Adrenal gland (tissue), 12 donors: ENCODE data around the gene GPRIN3. TPM values are rescaled to one million over a fixed set of nuclear protein-coding genes. Genes with fewer than 3 reads are reported as not detected.

ENCODE experiments used
- DNase-seq, 7 donors: peaks; one replicate each; pipeline ENCODE4 v3.0.0-alpha.2; 2019 to 2020
- H3K27ac ChIP-seq, 5 donors: fragments of 200-600 bp; sonication (generic) in 4 of 5; 1 replicate in 3 of 5; 2 replicates in 2 of 5; pipeline versions ENCODE4 v1.5.1 to v1.8.0; 2016 to 2020; ENCODE audit warnings: mild to moderate bottlenecking in 1 of 5
- H3K27me3 ChIP-seq: fragments of 200-600 bp; 2 replicates; pipeline ENCODE4 v1.8.0; 2021
- H3K36me3 ChIP-seq, 2 donors: fragments of 200-600 bp; replicated peaks in 1 of 2; 1 replicate in 1 of 2; 2 replicates in 1 of 2; pipeline versions ENCODE4 v1.5.1 to v1.8.0; 2018 to 2022
- H3K4me1 ChIP-seq, 2 donors: fragments of 200-600 bp; replicated peaks in 1 of 2; 1 replicate in 1 of 2; 2 replicates in 1 of 2; pipeline versions ENCODE4 v1.5.1 to v1.8.0; 2018 to 2021
- H3K4me3 ChIP-seq, 4 donors: fragments of 200-600 bp; sonication (generic) in 3 of 4; one replicate each; pipeline ENCODE4 v1.5.1; 2016 to 2018
- H3K9me3 ChIP-seq, 3 donors: fragments of 200-600 bp; sonication (generic) in 1 of 3; replicated peaks in 1 of 3; 1 replicate in 2 of 3; 2 replicates in 1 of 3; pipeline versions ENCODE4 v1.5.1 to v1.8.0; 2016 to 2021
- POLR2A ChIP-seq, 2 donors: fragments of 450-650 bp; IDR thresholded peaks; one replicate each; pipeline ENCODE4 v1.6.1; 2017; ENCODE audit warnings: antibody characterized with exemption in 2 of 2, mild to moderate bottlenecking in 2 of 2, moderate library complexity in 1 of 2
- WGBS, 4 donors: extraction: QIAGEN DNeasy Blood & Tissue Kit in 2 of 4; methylation state at CpG; one replicate each; pipeline versions ENCODE4 v1.1.5 to v1.1.7; 2013 to 2017; 5-methylcytosine and 5-hydroxymethylcytosine counted together
- intact Hi-C, 2 donors: fragments of 100-400 bp; cut with DNase I; formaldehyde crosslinking; loops; one replicate each; pipeline versions ENCODE4 v1.14.1 to v1.15.0; 2022 to 2023
- polyA plus RNA-seq, 3 donors: library from polyadenylated mRNA; stranded (reverse); fragments of 200-250 nt in 2 of 3; fragments of 350-450 nt in 1 of 3; fragmentation: Illumina TruSeq in 1 of 3; extraction: RNeasy Lipid Tissue Mini Kit (QIAGEN cat#74804) in 1 of 3; gene quantifications; one replicate each; pipeline ENCODE4 v1.2.3, GENCODE V29; 2013 to 2014
- total RNA-seq, 9 donors: library from RNA; depleted of rRNA in 4 of 9; stranded (reverse); fragments of >200 nt in 4 of 9; fragments of 120-200 nt in 1 of 9; fragmentation: NEBNext Ultra II Directional in 1 of 9; extraction: Animal tissue kit (Norgen Biotek cat#: 25700) in 1 of 9; gene quantifications; one replicate each; pipeline versions ENCODE4 v1.1.0 to v1.2.4, GENCODE V29; 2013 to 2023
- TF ChIP-seq, protein P1 (sequence below), 6 experiments: fragments of 450-650 bp in 4 of 6; fragments of 200-600 bp in 2 of 6; sonication (generic) in 1 of 6; IDR thresholded peaks; 1 replicate in 5 of 6; 2 replicates in 1 of 6; pipeline versions ENCODE4 v1.5.1 to v1.8.0; 2016 to 2021; ENCODE audit warnings: antibody characterized with exemption in 6 of 6, mild to moderate bottlenecking in 2 of 6, moderate library complexity in 1 of 6
- donor health status: healthy with polysubstance abuse.
- donor health status: Bipolar disorder and iron deficiency.
- donor health status: DM: yes; HTN: yes; CAD: no.
- donor health status: DM: no; HTN: no; CAD: no.
- donor health status: DM: no; HTN: no; CAD: no.
- donor health status: DM: yes; HTN: yes; CAD: no.

Gene GPRIN3
- total and polyA plus RNA-seq, 12 donors = 0.47 to 4.6 (median 2.2) TPM

DNA sequence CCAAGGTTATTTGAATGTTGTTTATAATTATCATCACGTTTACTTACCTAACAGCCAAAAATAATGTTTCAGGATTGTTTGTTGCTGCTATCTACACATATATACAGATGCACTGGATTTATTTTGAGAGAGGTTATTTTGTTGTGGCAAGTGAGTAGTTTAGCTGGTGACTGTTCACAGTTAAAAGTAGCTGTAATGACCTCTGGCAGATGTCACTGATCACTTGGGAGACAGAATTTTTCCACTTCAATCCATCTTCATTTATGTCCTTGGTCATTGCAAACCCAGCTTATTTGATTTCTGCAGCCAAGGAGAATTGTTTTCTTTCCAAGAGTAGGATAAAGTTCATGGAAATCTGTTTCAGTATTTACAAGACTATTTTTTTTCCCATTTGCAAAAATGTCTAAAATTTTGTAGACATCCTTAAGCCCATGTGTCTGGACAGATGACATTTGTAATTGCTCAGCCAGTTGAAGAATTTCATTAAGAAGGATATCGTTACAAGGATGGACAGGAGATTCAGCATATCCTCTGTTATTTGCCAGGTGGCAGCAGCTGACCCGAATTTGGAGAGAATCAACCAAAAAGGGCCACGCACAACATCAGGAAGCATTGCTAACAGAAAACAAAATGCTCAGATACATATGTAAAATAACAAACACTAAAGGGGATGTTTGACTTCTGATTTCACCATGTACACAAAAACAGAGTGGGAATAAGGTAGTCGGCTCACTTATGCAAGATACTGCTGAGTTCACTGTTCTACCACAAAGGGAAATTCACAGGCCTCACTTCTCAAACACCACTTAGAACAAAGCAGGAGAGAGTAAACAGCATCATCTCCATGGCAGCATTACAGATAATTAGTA lies 64.5 kb downstream of the GPRIN3 start:
- Histone ChIP-seq H3K27ac (no peak overlapping the region), H3K36me3 (no peaks in the 10 kb centered on the region), H3K4me1 (peaks cover 9 to 13% of the 10 kb centered on the region in 2 donors), H3K4me3 (no peak overlapping the region), H3K9me3 (no peaks in the 10 kb centered on the region), H3K27me3 (no peaks in the 10 kb centered on the region)
- DNase-seq = no peak
- intact Hi-C loops = no loop called here
- 28 to 42% (median 38%) methylated on average over 5 of the region's 5 CpGs for WGBS, 4 donors
- TF ChIP-seq, protein P1, sequence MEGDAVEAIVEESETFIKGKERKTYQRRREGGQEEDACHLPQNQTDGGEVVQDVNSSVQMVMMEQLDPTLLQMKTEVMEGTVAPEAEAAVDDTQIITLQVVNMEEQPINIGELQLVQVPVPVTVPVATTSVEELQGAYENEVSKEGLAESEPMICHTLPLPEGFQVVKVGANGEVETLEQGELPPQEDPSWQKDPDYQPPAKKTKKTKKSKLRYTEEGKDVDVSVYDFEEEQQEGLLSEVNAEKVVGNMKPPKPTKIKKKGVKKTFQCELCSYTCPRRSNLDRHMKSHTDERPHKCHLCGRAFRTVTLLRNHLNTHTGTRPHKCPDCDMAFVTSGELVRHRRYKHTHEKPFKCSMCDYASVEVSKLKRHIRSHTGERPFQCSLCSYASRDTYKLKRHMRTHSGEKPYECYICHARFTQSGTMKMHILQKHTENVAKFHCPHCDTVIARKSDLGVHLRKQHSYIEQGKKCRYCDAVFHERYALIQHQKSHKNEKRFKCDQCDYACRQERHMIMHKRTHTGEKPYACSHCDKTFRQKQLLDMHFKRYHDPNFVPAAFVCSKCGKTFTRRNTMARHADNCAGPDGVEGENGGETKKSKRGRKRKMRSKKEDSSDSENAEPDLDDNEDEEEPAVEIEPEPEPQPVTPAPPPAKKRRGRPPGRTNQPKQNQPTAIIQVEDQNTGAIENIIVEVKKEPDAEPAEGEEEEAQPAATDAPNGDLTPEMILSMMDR (IDR thresholded peaks at IDR 0.05) = no peak
- TF ChIP-seq POLR2A (IDR thresholded peaks at IDR 0.05) = no peak

- H3K36me3 ChIP-seq = no peaks in the 10 kb centered on the region
- 82 to 91% (median 91%) methylated on average over 2 of the region's 2 CpGs for WGBS, 4 donors
- peaks cover 9 to 13% of the 10 kb centered on the region in 2 donors for H3K4me1 ChIP-seq
- H3K27ac ChIP-seq = no peak overlapping the region
- H3K27me3 ChIP-seq = no peaks in the 10 kb centered on the region
- no peak for TF ChIP-seq POLR2A (IDR thresholded peaks at IDR 0.05)
- TF ChIP-seq, protein P1 (IDR thresholded peaks at IDR 0.05) = no peak
- no peak for DNase-seq
- intact Hi-C loops = no loop called here
- H3K4me3 ChIP-seq = no peak overlapping the region
- H3K9me3 ChIP-seq = no peaks in the 10 kb centered on the region
Observed at GRCh38 chr4:89242216-89242615, 65.4 kb downstream of the GPRIN3 start.

DNA sequence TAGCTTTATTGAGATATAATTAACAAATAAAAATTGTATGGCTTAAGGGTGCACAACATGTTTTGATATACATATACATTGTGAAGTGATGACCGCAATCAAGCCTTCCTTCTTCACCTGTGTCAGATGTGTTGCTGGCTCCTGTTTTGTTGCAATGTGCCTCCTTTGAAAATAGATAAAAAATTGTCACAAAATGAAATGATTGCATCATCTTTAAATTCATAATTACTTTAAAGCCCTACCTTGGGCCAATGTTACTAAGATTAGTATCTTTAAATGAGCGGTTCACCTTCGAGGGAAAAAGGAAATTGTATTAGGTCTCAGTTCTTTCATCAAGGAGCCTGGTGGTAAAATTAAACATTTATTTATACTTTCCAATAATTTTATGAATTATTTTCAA lies 77.3 kb downstream of the GPRIN3 start:
- intact Hi-C loops = no loop called here
- no peak overlapping the region for H3K27ac ChIP-seq
- no peak for DNase-seq
- H3K36me3 ChIP-seq = no peaks in the 10 kb centered on the region
- H3K9me3 ChIP-seq = no peaks in the 10 kb centered on the region
- no peak for TF ChIP-seq POLR2A (IDR thresholded peaks at IDR 0.05)
- TF ChIP-seq, protein P1 (IDR thresholded peaks at IDR 0.05) = no peak
- WGBS, 4 donors = 90 to 96% (median 94%) methylated on average over 3 of the region's 3 CpGs
- no peaks in the 10 kb centered on the region for H3K27me3 ChIP-seq
- no peaks in the 10 kb centered on the region for H3K4me1 ChIP-seq
- no peak overlapping the region for H3K4me3 ChIP-seq

- Histone ChIP-seq H3K9me3 (no peaks in the 10 kb centered on the region), H3K36me3 (no peaks in the 10 kb centered on the region), H3K27ac (no peak overlapping the region), H3K27me3 (no peaks in the 10 kb centered on the region), H3K4me1 (no peaks in the 10 kb centered on the region), H3K4me3 (no peak overlapping the region)
- intact Hi-C loops = loop anchor here (5.0 to 10.0 kb wide), 2 partner anchors 205 to 208 kb away; no protein-coding TSS in a partner anchor
- DNase-seq = peak; percentile 77 to 93 (median 84)
- TF ChIP-seq, protein P1 (IDR thresholded peaks at IDR 0.05) = peak; percentile 51 to 84 (median 79)
- no peak for TF ChIP-seq POLR2A (IDR thresholded peaks at IDR 0.05)
- WGBS, 4 donors = 33 to 40% (median 38%) methylated on average over 9 of the region's 9 CpGs
Observed at GRCh38 chr4:89226665-89227574, 80.7 kb downstream of the GPRIN3 start.
